H9 (cell line): ENCODE results near the gene IL1RN. TPM values are rescaled to one million over a fixed set of nuclear protein-coding genes. Genes with fewer than 3 reads are reported as not detected.

Source experiments
- DNase-seq: peaks from one replicate; pipeline ENCODE4 v3.0.0-alpha.2; 2017
- H2AFZ ChIP-seq: one replicate; pipeline ENCODE4 v1.6.1; 2013; ENCODE audit warnings: mild to moderate bottlenecking, low read length, control low read depth, moderate library complexity
- H2AK5ac ChIP-seq: 2 replicates; pipeline ENCODE4 v1.6.1; 2013; ENCODE audit warnings: low read length, control low read depth, mixed read lengths; ENCODE audit not compliant: insufficient read length
- H2BK120ac ChIP-seq: one replicate; pipeline ENCODE4 v1.6.1; 2013; ENCODE audit warnings: low read depth, mild to moderate bottlenecking, low read length, control low read depth, inconsistent platforms; ENCODE audit not compliant: poor library complexity, severe bottlenecking
- H2BK12ac ChIP-seq: 2 replicates; pipeline ENCODE4 v1.6.1; 2013; ENCODE audit warnings: low read length, control low read depth, mixed read lengths, low read depth; ENCODE audit not compliant: insufficient read length
- H2BK15ac ChIP-seq: 2 replicates; pipeline ENCODE4 v1.6.1; 2013; ENCODE audit warnings: low read depth, low read length, control low read depth
- H2BK20ac ChIP-seq: one replicate; pipeline ENCODE4 v1.6.1; 2013; ENCODE audit warnings: low read depth, mild to moderate bottlenecking, low read length, control low read depth, inconsistent platforms; ENCODE audit not compliant: poor library complexity, severe bottlenecking
- H2BK5ac ChIP-seq: 2 replicates; pipeline ENCODE4 v1.6.1; 2013; ENCODE audit warnings: low read length, control low read depth, mixed read lengths; ENCODE audit not compliant: insufficient read length
- H3K14ac ChIP-seq: 2 replicates; pipeline ENCODE4 v1.6.1; 2013; ENCODE audit warnings: low read length, control low read depth; ENCODE audit not compliant: insufficient read depth
- H3K18ac ChIP-seq: 2 replicates; pipeline ENCODE4 v1.6.1; 2013; ENCODE audit warnings: low read depth, mild to moderate bottlenecking, mixed read lengths, low read length, control low read depth; ENCODE audit not compliant: insufficient read length
- H3K23ac ChIP-seq: 2 replicates; pipeline ENCODE4 v1.6.1; 2013; ENCODE audit warnings: low read length, control low read depth, mixed read lengths, low read depth; ENCODE audit not compliant: insufficient read length
- H3K23me2 ChIP-seq: 2 replicates; pipeline ENCODE4 v1.6.1; 2013; ENCODE audit warnings: low read depth, mild to moderate bottlenecking, mixed read lengths, low read length, control low read depth; ENCODE audit not compliant: insufficient read length, poor library complexity, severe bottlenecking
- H3K27ac ChIP-seq: 2 replicates; pipeline ENCODE4 v1.5.1; 2013; ENCODE audit warnings: low read length, control low read depth, mixed read lengths, low read depth; ENCODE audit not compliant: insufficient read length
- H3K27me3 ChIP-seq: 2 replicates; pipeline ENCODE4 v1.6.1; 2013; ENCODE audit warnings: low read length, control low read depth, inconsistent platforms; ENCODE audit not compliant: insufficient read depth
- H3K4ac ChIP-seq: 2 replicates; pipeline ENCODE4 v1.6.1; 2013; ENCODE audit warnings: low read depth, mild to moderate bottlenecking, control low read depth, inconsistent platforms, low read length, moderate library complexity
- H3K4me1 ChIP-seq: 2 replicates; pipeline ENCODE4 v1.6.1; 2013; ENCODE audit warnings: low read length, control low read depth, inconsistent platforms; ENCODE audit not compliant: insufficient read depth
- H3K4me2 ChIP-seq: 2 replicates; pipeline ENCODE4 v1.6.1; 2013; ENCODE audit warnings: low read length, control low read depth, mixed read lengths; ENCODE audit not compliant: insufficient read length, insufficient read depth
- H3K56ac ChIP-seq: 2 replicates; pipeline ENCODE4 v1.6.1; 2013; ENCODE audit warnings: low read depth, mild to moderate bottlenecking, mixed read lengths, low read length, control low read depth; ENCODE audit not compliant: insufficient read length
- H3K79me1 ChIP-seq: 2 replicates; pipeline ENCODE4 v1.6.1; 2013; ENCODE audit warnings: low read depth, mild to moderate bottlenecking, moderate library complexity, low read length, control low read depth, inconsistent platforms; ENCODE audit not compliant: insufficient read depth, poor library complexity, severe bottlenecking
- H3K79me2 ChIP-seq: 2 replicates; pipeline ENCODE4 v1.6.1; 2013; ENCODE audit warnings: low read length, control low read depth, inconsistent platforms; ENCODE audit not compliant: insufficient read depth
- H3K9ac ChIP-seq: 2 replicates; pipeline ENCODE4 v1.6.1; 2013; ENCODE audit warnings: low read length, control low read depth, mixed read lengths; ENCODE audit not compliant: insufficient read length; ENCODE audit errors: extremely low read depth
- H3K9me3 ChIP-seq: one replicate; pipeline ENCODE4 v1.6.1; 2013; ENCODE audit warnings: low read depth, low read length, inconsistent platforms; ENCODE audit not compliant: control insufficient read depth
- H3T11ph ChIP-seq: one replicate; pipeline ENCODE4 v1.6.1; 2013; ENCODE audit warnings: mild to moderate bottlenecking, low read length, control low read depth, inconsistent platforms
- H4K20me1 ChIP-seq: one replicate; pipeline ENCODE4 v1.6.1; 2013; ENCODE audit not compliant: control insufficient read depth, insufficient read length, insufficient read depth
- H4K5ac ChIP-seq: 2 replicates; pipeline ENCODE4 v1.6.1; 2013; ENCODE audit warnings: low read depth, mild to moderate bottlenecking, mixed read lengths, low read length, control low read depth; ENCODE audit not compliant: insufficient read length
- H4K8ac ChIP-seq: replicated peaks from 2 replicates; pipeline ENCODE4 v1.6.1; 2013; ENCODE audit warnings: low read length, control low read depth, mixed read lengths, low read depth; ENCODE audit not compliant: insufficient read length
- H4K91ac ChIP-seq: 2 replicates; pipeline ENCODE4 v1.6.1; 2013; ENCODE audit warnings: low read depth, mild to moderate bottlenecking, moderate library complexity, mixed read lengths, low read length, control low read depth; ENCODE audit not compliant: insufficient read length
- H3K27ac Mint-ChIP-seq, 3 experiments: 2 replicates in 2 of 3; 3 replicates in 1 of 3; pipeline ENCODE4 v1.8.0; 2020 to 2021; ENCODE audit warnings: mixed read lengths in 3 of 3, mild to moderate bottlenecking in 1 of 3, moderate library complexity in 1 of 3
- H3K27me3 Mint-ChIP-seq: 2 replicates; pipeline ENCODE4 v1.8.0; 2021; ENCODE audit warnings: low read depth, mild to moderate bottlenecking, moderate library complexity, mixed read lengths
- H3K36me3 Mint-ChIP-seq, 3 experiments: 2 replicates in 2 of 3; 3 replicates in 1 of 3; pipeline ENCODE4 v1.8.0; 2020 to 2021; ENCODE audit warnings: low read depth in 3 of 3, mixed read lengths in 3 of 3; ENCODE audit not compliant: insufficient read depth in 1 of 3
- H3K4me1 Mint-ChIP-seq, 2 experiments: 2 replicates each; pipeline ENCODE4 v1.8.0; 2020; ENCODE audit warnings: mixed read lengths in 2 of 2
- H3K4me3 Mint-ChIP-seq, 2 experiments: 2 replicates in 1 of 2; 3 replicates in 1 of 2; pipeline ENCODE4 v1.8.0; 2020 to 2021; ENCODE audit warnings: mild to moderate bottlenecking in 2 of 2, mixed read lengths in 2 of 2, moderate library complexity in 1 of 2
- H3K9me3 Mint-ChIP-seq, 2 experiments: 2 replicates in 1 of 2; 3 replicates in 1 of 2; pipeline ENCODE4 v1.8.0; 2020; ENCODE audit warnings: mild to moderate bottlenecking in 2 of 2, mixed read lengths in 2 of 2, moderate library complexity in 1 of 2
- CTCF ChIP-seq: fragments of 200-600 bp; sonication (generic); conservative IDR thresholded peaks from 3 replicates; pipeline ENCODE4 v1.8.0; 2021; ENCODE audit warnings: antibody characterized with exemption, mild to moderate bottlenecking
- WGBS: extraction: QIAGEN DNeasy Blood & Tissue Kit; methylation state at CpG from one replicate; pipeline ENCODE4 v1.1.7; 2013; ENCODE audit warnings: missing lambda C conversion rate, low lambda C conversion rate, mixed read lengths; ENCODE audit not compliant: insufficient read length; ENCODE audit errors: extremely low coverage; 5-methylcytosine and 5-hydroxymethylcytosine counted together
- total RNA-seq: library from RNA; stranded (reverse); gene quantifications from 2 replicates; pipeline ENCODE4 v1.2.1, GENCODE V29; 2021

Gene IL1RN
- total RNA-seq, 1 experiment from 2014 or later = not detected

- H3K79me2 ChIP-seq = no peaks in the 10 kb centered on the region
- no peak overlapping the region for H3K27ac ChIP-seq
- no peak overlapping the region for H2BK5ac ChIP-seq
- Mint-ChIP-seq H3K27me3 (peaks cover 45% of the 10 kb centered on the region), H3K36me3 (no peaks in the 10 kb centered on the region), H3K4me1 (peaks cover 5 to 6% of the 10 kb centered on the region in 2 experiments), H3K9me3 (peaks cover 0 to 3% of the 10 kb centered on the region in 2 experiments; a peak in 1 of 5 replicates), H3K4me3 (no peak overlapping the region), H3K27ac (no peak overlapping the region)
- no peaks in the 10 kb centered on the region for H3K79me1 ChIP-seq
- H2AFZ ChIP-seq = no peak overlapping the region
- H3K4me2 ChIP-seq = no peak overlapping the region
- no peaks in the 10 kb centered on the region for H4K20me1 ChIP-seq
- H2BK15ac ChIP-seq = no peak overlapping the region
- H3K23me2 ChIP-seq = no peaks in the 10 kb centered on the region
- no peaks in the 10 kb centered on the region for H3K4me1 ChIP-seq
- no peak overlapping the region for H2BK20ac ChIP-seq
- no peak overlapping the region for H3T11ph ChIP-seq
- WGBS = no CpG with 5 or more reads among the region's 1 CpG
- no peak overlapping the region for H3K4ac ChIP-seq
- DNase-seq = no peak
- H2AK5ac ChIP-seq = no peak overlapping the region
- no peaks in the 10 kb centered on the region for H3K27me3 ChIP-seq
- no peak overlapping the region for H4K91ac ChIP-seq
- H2BK12ac ChIP-seq = no peak overlapping the region
- no peaks in the 10 kb centered on the region for H3K9me3 ChIP-seq
- no peak overlapping the region for H2BK120ac ChIP-seq
- H3K14ac ChIP-seq = no peak overlapping the region
- no peak overlapping the region for H3K9ac ChIP-seq
- H3K23ac ChIP-seq = no peak overlapping the region
- H4K8ac ChIP-seq = no peak overlapping the region
- H4K5ac ChIP-seq = no peak overlapping the region
- no peak for TF ChIP-seq CTCF
- no peak overlapping the region for H3K56ac ChIP-seq
- no peak overlapping the region for H3K18ac ChIP-seq
Observed at GRCh38 chr2:113077921-113078320, 49.5 kb upstream of the IL1RN start.
